A673 (cell line): Measurements from ENCODE around the gene TTLL10. TPM values are rescaled to one million over a fixed set of nuclear protein-coding genes. Genes with fewer than 3 reads are reported as not detected.

Experiments
- BruUV-seq: library from RNA; stranded (reverse); fragments of 400-500 nt; replicated peaks from 2 replicates; lab custom pipeline; 2021; lab: Mats Ljungman, UMichigan
- CTCF ChIA-PET: fragments of 300-600 bp; sonication (Branson Sonifier 250); formaldehyde crosslinking; loops from one replicate; lab custom pipeline; 2022; ENCODE audit warnings: antibody characterized with exemption; lab: Charles Lee
- POLR2A ChIA-PET: fragments of 300-600 bp; sonication (Branson Sonifier 250); formaldehyde crosslinking; loops from one replicate; lab custom pipeline; 2022; ENCODE audit warnings: antibody characterized with exemption; ENCODE audit not compliant: low non-redundant PET; lab: Charles Lee
- DNase-seq: peaks from one replicate; pipeline ENCODE4 v3.0.0-alpha.2; 2015; ENCODE audit warnings: low spot score
- H3K27ac ChIP-seq: fragments of 200-600 bp; sonication (generic); 2 replicates; pipeline ENCODE4 v1.5.1; 2016; ENCODE audit warnings: mixed run types, low read depth, mild to moderate bottlenecking, mixed read lengths, antibody characterized with exemption, low read length; ENCODE audit not compliant: poor library complexity, severe bottlenecking
- H3K27me3 ChIP-seq: fragments of 200-600 bp; sonication (generic); replicated peaks from 2 replicates; pipeline ENCODE4 v1.6.1; 2017; ENCODE audit warnings: mixed run types, low read depth, mild to moderate bottlenecking, mixed read lengths, antibody characterized with exemption, low read length; ENCODE audit not compliant: insufficient read depth, poor library complexity
- H3K36me3 ChIP-seq: fragments of 200-600 bp; sonication (generic); 2 replicates; pipeline ENCODE4 v1.6.1; 2016; ENCODE audit warnings: mixed run types, mild to moderate bottlenecking, mixed read lengths, antibody characterized with exemption, low read length; ENCODE audit not compliant: insufficient read depth, poor library complexity, severe bottlenecking
- H3K4me1 ChIP-seq: fragments of 200-600 bp; sonication (generic); 2 replicates; pipeline ENCODE4 v1.6.1; 2017; ENCODE audit warnings: mixed run types, mild to moderate bottlenecking, mixed read lengths, antibody characterized with exemption, low read length; ENCODE audit not compliant: insufficient read depth, poor library complexity, severe bottlenecking
- H3K4me3 ChIP-seq: fragments of 200-600 bp; sonication (generic); 2 replicates; pipeline ENCODE4 v1.5.1; 2016; ENCODE audit warnings: low read depth, mixed run types, mild to moderate bottlenecking, mixed read lengths, low read length; ENCODE audit not compliant: poor library complexity, severe bottlenecking
- H3K9me3 ChIP-seq: fragments of 200-600 bp; sonication (generic); 2 replicates; pipeline ENCODE4 v1.6.1; 2016; ENCODE audit warnings: mixed run types, low read depth, mild to moderate bottlenecking, mixed read lengths, antibody characterized with exemption, low read length; ENCODE audit not compliant: poor library complexity, severe bottlenecking
- EZH2 ChIP-seq: fragments of 200-600 bp; sonication (generic); IDR thresholded peaks from 2 replicates; pipeline ENCODE4 v1.6.1; 2017; ENCODE audit warnings: borderline replicate concordance, low read depth, mild to moderate bottlenecking, mixed read lengths, antibody characterized with exemption, low read length; ENCODE audit not compliant: poor library complexity, severe bottlenecking
- intact Hi-C: fragments of 100-400 bp; cut with micrococcal nuclease; formaldehyde crosslinking; loops from one replicate; pipeline ENCODE4 v1.10.0; 2022; ENCODE audit not compliant: unreplicated experiment
- total RNA-seq: library from RNA; stranded (reverse); gene quantifications from 2 replicates; pipeline ENCODE4 v1.2.3, GENCODE V29; 2021
- TF ChIP-seq, protein P1 (sequence below): fragments of 300-800, 200-600 bp; sonication (generic); conservative IDR thresholded peaks from 2 replicates; pipeline ENCODE4 v1.5.1; 2017; ENCODE audit warnings: low read depth, mild to moderate bottlenecking, antibody characterized with exemption, low read length, moderate library complexity, mixed read lengths

The TTLL10 gene
- total RNA-seq, 1 experiment from 2014 or later = not detected

GRCh38 chr1:1160281-1160930 is 13.3 kb upstream of the TTLL10 start:
- Histone ChIP-seq H3K9me3 (no peaks in the 10 kb centered on the region), H3K4me3 (no peak overlapping the region), H3K27ac (no peak overlapping the region), H3K4me1 (peaks cover 13% of the 10 kb centered on the region), H3K27me3 (no peaks in the 10 kb centered on the region), H3K36me3 (no peaks in the 10 kb centered on the region)
- TF ChIP-seq, protein P1, sequence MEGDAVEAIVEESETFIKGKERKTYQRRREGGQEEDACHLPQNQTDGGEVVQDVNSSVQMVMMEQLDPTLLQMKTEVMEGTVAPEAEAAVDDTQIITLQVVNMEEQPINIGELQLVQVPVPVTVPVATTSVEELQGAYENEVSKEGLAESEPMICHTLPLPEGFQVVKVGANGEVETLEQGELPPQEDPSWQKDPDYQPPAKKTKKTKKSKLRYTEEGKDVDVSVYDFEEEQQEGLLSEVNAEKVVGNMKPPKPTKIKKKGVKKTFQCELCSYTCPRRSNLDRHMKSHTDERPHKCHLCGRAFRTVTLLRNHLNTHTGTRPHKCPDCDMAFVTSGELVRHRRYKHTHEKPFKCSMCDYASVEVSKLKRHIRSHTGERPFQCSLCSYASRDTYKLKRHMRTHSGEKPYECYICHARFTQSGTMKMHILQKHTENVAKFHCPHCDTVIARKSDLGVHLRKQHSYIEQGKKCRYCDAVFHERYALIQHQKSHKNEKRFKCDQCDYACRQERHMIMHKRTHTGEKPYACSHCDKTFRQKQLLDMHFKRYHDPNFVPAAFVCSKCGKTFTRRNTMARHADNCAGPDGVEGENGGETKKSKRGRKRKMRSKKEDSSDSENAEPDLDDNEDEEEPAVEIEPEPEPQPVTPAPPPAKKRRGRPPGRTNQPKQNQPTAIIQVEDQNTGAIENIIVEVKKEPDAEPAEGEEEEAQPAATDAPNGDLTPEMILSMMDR = no peak
- CTCF ChIA-PET = no interaction called here
- intact Hi-C loops = no loop called here
- no TSS peak for BruUV-seq
- DNase-seq = no peak
- POLR2A ChIA-PET = no interaction called here

GRCh38 chr1:1161078-1161682 is 12.5 kb upstream of the TTLL10 start:
- ChIA-PET CTCF (no interaction called here), POLR2A (no interaction called here)
- Histone ChIP-seq H3K4me3 (no peak overlapping the region), H3K27me3 (no peaks in the 10 kb centered on the region), H3K36me3 (no peaks in the 10 kb centered on the region), H3K9me3 (no peaks in the 10 kb centered on the region), H3K27ac (no peak overlapping the region), H3K4me1 (peaks cover 13% of the 10 kb centered on the region)
- BruUV-seq = no TSS peak
- no peak for TF ChIP-seq EZH2
- TF ChIP-seq, protein P1 = no peak
- no peak for DNase-seq
- intact Hi-C loops = no loop called here

GRCh38 chr1:1161683-1162079 is 12.0 kb upstream of the TTLL10 start:
- no peaks in the 10 kb centered on the region for H3K27me3 ChIP-seq
- CTCF ChIA-PET = no interaction called here
- H3K4me3 ChIP-seq = no peak overlapping the region
- no peaks in the 10 kb centered on the region for H3K36me3 ChIP-seq
- H3K27ac ChIP-seq = no peak overlapping the region
- intact Hi-C loops = no loop called here
- BruUV-seq = no TSS peak
- H3K4me1 ChIP-seq = peaks cover 13% of the 10 kb centered on the region
- POLR2A ChIA-PET = no interaction called here
- DNase-seq = no peak
- TF ChIP-seq, protein P1 = no peak
- no peaks in the 10 kb centered on the region for H3K9me3 ChIP-seq
